Osteoblast (primary cell): ENCODE data around the gene FUOM. TPM values are rescaled to one million over a fixed set of nuclear protein-coding genes. Genes with fewer than 3 reads are reported as not detected.
"Not testable (repeated sequence)": the region's sequence is repeated elsewhere in the genome, so short reads cannot be mapped to it uniquely, and the experiment has no call there.

Source experiments
- DNase-seq: peaks from one replicate; pipeline ENCODE4 v3.0.0; 2011; ENCODE audit warnings: low spot score, mixed read lengths; ENCODE audit not compliant: insufficient read length; ENCODE audit errors: missing footprints
- H2AFZ ChIP-seq: 2 replicates; pipeline ENCODE4 v1.6.0; 2011; ENCODE audit warnings: mild to moderate bottlenecking, low read length
- H3K27ac ChIP-seq: 2 replicates; pipeline ENCODE4 v1.5.1; 2011; ENCODE audit warnings: mild to moderate bottlenecking, low read depth, low read length, moderate library complexity
- H3K27me3 ChIP-seq: 2 replicates; pipeline ENCODE4 v1.6.0; 2012; ENCODE audit warnings: mild to moderate bottlenecking, control low read depth, inconsistent platforms, low read length, moderate library complexity; ENCODE audit not compliant: insufficient read depth
- H3K36me3 ChIP-seq: 2 replicates; pipeline ENCODE4 v1.5.1; 2011; ENCODE audit warnings: mild to moderate bottlenecking, low read length, control low read depth, moderate library complexity; ENCODE audit not compliant: insufficient read depth
- H3K4me1 ChIP-seq: 2 replicates; pipeline ENCODE4 v1.5.1; 2011; ENCODE audit warnings: mild to moderate bottlenecking, low read length, control low read depth, moderate library complexity; ENCODE audit not compliant: insufficient read depth
- H3K4me2 ChIP-seq: 2 replicates; pipeline ENCODE4 v1.6.0; 2011; ENCODE audit warnings: mild to moderate bottlenecking, low read length; ENCODE audit not compliant: insufficient read depth
- H3K4me3 ChIP-seq: fragments of 200-600 bp; sonication (generic); 3 replicates; pipeline ENCODE4 v1.5.1; 2012; ENCODE audit warnings: mild to moderate bottlenecking, low read length, inconsistent platforms; ENCODE audit not compliant: insufficient read depth
- H3K79me2 ChIP-seq: 2 replicates; pipeline ENCODE4 v1.6.0; 2012; ENCODE audit warnings: mild to moderate bottlenecking, low read length, control low read depth, inconsistent platforms; ENCODE audit not compliant: insufficient read depth
- H3K9me3 ChIP-seq: 2 replicates; pipeline ENCODE4 v1.5.1; 2011; ENCODE audit warnings: low read depth, low read length, control low read depth
- H4K20me1 ChIP-seq: 2 replicates; pipeline ENCODE4 v1.6.0; 2012; ENCODE audit warnings: mild to moderate bottlenecking, low read length, control low read depth; ENCODE audit not compliant: insufficient read depth
- CTCF ChIP-seq: IDR thresholded peaks from 2 replicates; pipeline ENCODE4 v1.5.1; 2011; ENCODE audit warnings: mild to moderate bottlenecking, low read depth, low read length, moderate library complexity; ENCODE audit errors: extremely low read depth
- total RNA-seq: library from RNA; depleted of rRNA; stranded (reverse); fragments of >200 nt; gene quantifications from 2 replicates; pipeline ENCODE4 v1.2.3, GENCODE V29; 2012

The FUOM gene
- total RNA-seq, 1 donor = 5.1 TPM

- H2AFZ ChIP-seq, H3K4me3 ChIP-seq, DNase-seq, H3K4me2 ChIP-seq, H3K36me3 ChIP-seq, H3K4me1 ChIP-seq, H3K9me3 ChIP-seq, H4K20me1 ChIP-seq, H3K27ac ChIP-seq, H3K79me2 ChIP-seq: not testable (repeated sequence)
- H3K27me3 ChIP-seq = peaks cover 13% of the 10 kb centered on the region
Observed at GRCh38 chr10:133320852-133321422, 36.9 kb downstream of the FUOM start.

- Histone ChIP-seq H3K4me1 (no peaks in the 10 kb centered on the region), H4K20me1 (no peaks in the 10 kb centered on the region), H3K27me3 (no peaks in the 10 kb centered on the region), H3K4me3 (peak overlapping the region; percentile 68), H3K36me3 (no peaks in the 10 kb centered on the region), H3K4me2 (peak overlapping the region; percentile 81), H3K27ac (no peak overlapping the region), H3K9me3 (no peaks in the 10 kb centered on the region), H3K79me2 (no peaks in the 10 kb centered on the region), H2AFZ (peak overlapping the region; percentile 85)
- TF ChIP-seq CTCF = peak; percentile 68
- peak; percentile 94 for DNase-seq
Observed at GRCh38 chr10:133318494-133319127, 39.2 kb downstream of the FUOM start.

- Histone ChIP-seq H3K4me3 (no peak overlapping the region), H4K20me1 (no peaks in the 10 kb centered on the region), H2AFZ (no peak overlapping the region), H3K36me3 (peaks cover 7% of the 10 kb centered on the region), H3K27me3 (no peaks in the 10 kb centered on the region), H3K4me2 (no peak overlapping the region), H3K9me3 (no peaks in the 10 kb centered on the region), H3K79me2 (no peaks in the 10 kb centered on the region), H3K27ac (no peak overlapping the region), H3K4me1 (no peaks in the 10 kb centered on the region)
- no peak for DNase-seq
- no peak for TF ChIP-seq CTCF
Observed at GRCh38 chr10:133316732-133317131, 41.1 kb downstream of the FUOM start.

GRCh38 chr10:133316266-133316665, 41.6 kb downstream of the FUOM start:
- no peak for DNase-seq
- Histone ChIP-seq H3K79me2 (no peaks in the 10 kb centered on the region), H3K4me1 (no peaks in the 10 kb centered on the region)

More at GRCh38 chr10:133316266-133316665, 41.6 kb downstream of the FUOM start:
- Histone ChIP-seq H3K4me3 (no peak overlapping the region), H3K4me2 (no peak overlapping the region), H3K27ac (no peak overlapping the region), H3K9me3 (no peaks in the 10 kb centered on the region), H3K27me3 (no peaks in the 10 kb centered on the region), H2AFZ (no peak overlapping the region), H3K36me3 (peaks cover 7% of the 10 kb centered on the region), H4K20me1 (no peaks in the 10 kb centered on the region)
- TF ChIP-seq CTCF = no peak
